Fibroblast of gingiva (primary cell): ENCODE data around the gene RNPEP.
"Not testable (repeated sequence)": the region's sequence is repeated elsewhere in the genome, so short reads cannot be mapped to it uniquely, and the experiment has no call there.

Experiments
- DNase-seq: peaks from one replicate; pipeline ENCODE4 v3.0.0-alpha.2; 2011; ENCODE audit warnings: low read depth

RNPEP gene

DNA sequence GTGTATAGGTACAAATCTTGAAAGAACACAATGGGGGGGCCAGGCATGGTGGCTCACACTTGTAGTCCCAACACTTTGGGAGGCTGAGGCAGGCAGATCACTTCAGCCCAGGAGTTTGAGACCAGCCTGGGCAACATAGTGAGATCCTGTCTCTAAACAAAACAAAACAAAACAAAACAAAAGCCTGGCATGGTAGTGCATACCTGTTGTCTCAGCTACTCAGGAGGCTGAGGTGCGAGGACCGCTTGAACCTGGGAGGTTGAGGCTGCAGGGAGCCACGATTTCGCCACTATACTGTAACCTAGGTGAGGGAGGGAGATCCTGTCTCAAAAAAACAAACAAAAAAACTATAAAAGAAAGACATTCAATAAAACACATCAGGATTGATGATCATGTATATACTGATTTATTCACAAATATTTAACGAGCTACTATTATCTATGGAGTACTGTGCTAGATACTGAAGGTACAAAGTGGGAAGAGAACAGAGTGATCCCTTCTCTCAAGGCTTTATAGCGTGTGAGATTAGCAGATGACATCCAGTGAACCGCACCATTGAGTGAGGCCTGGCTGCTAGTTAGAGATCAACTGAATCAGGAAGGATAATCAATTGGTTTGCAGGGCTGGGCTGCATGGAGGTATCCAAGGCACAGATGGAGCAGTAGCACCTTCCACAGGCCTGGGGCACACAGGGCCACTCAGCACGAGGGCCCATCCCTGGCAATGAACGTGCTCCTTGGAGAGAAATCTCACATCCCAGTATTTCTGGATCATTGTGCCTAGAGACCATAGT lies 54.3 kb downstream of the RNPEP start:
- no peak for DNase-seq

DNA sequence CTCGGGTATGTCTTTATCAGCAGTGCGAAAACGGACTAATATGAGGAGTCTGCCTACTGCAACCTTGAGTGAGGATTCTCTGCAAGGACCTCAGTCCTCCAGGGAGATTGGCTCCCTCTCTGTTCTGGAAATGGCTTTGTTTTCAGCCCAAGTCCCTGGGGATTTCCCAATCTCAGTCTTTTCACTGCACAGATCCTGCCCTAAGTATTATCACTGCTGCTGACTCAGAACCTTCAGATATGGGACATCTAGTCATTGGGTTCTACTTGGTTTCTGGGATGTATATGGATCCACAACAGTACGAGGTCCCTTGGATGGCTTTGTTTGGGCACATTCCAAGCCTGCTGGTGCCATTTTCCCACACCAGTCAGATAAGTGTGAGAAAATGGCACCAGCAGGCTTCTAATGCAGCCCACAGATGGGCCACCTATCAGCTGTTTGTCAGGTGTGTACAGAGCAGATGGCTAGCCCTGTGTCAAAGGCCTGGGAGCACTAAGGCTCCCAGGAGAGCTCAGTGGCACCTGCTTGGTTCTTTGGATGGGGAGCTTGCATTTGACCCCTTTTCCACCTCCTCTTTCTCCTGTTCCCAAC lies 55.4 kb downstream of the RNPEP start:
- DNase-seq = no peak

DNA sequence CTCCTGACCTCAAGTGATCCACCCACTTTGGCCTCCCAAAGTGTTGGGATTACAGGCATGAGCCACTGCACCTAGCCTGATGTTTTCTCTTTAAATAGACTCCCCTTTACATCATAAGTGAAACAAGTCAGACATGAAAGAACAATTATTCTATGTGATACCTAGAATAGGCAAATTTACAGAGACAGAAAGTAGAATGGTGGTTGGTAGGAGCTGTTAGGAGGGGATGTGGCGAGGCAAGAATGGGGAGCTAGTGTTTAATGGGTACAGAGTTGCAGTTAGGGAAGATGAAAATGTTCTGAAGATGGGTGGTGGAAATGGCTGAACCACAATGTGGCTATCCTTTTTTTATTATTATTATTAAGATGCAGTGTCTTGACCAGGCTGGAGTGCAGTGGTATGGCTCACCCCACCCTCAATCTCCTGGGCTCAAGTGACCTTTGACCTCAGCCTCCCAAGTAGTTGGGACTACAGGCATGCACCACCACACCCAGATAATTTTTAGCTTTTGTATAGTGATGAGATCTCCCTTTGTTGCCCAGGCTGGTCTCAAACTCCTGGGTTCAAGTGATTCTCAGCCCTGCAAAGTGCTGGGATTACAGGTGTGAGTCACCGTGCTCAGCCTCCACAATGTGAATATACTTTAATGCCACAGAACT lies 56.4 kb downstream of the RNPEP start:
- DNase-seq = no peak

DNA sequence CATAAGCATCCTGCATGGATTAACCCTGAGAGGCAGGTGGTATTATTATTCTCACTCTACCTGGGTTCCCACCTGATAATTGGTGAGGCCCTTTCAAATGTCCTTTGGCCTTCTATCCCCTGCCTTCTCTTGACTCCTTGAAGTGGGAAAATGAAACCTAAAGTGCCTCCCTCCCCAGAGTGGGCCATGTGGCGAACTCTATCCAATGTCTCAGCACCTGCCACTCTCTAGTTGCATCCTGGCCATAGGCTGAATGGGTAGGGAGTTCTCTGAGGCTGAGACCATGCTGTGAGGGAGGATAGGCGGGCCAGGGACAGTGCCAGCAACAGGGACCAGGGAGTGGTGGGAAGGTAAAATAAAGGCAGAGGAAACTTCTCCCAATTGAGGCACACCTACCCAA lies 63.3 kb downstream of the RNPEP start:
- DNase-seq = no peak

DNA sequence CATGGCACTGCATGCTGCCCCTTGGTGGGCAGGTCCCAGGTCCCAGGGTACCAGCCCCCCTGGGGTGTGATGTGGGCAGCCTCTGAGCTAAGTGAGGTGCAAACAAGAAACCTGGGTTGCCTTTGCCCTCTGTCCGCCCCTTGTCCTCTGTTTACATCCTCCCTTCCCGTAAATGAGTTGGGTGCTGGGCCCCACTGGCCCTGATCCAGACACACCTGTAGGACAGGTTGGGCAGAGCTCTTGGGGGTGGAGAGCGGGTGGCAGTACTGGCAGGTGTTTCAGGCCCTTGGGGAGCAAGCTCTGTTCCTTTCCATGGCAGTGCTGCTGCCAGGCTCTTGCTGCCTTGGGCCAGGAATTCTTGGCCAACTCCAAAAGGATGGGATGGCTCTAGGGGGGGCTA lies 63.8 kb downstream of the RNPEP start:
- DNase-seq = no peak

DNA sequence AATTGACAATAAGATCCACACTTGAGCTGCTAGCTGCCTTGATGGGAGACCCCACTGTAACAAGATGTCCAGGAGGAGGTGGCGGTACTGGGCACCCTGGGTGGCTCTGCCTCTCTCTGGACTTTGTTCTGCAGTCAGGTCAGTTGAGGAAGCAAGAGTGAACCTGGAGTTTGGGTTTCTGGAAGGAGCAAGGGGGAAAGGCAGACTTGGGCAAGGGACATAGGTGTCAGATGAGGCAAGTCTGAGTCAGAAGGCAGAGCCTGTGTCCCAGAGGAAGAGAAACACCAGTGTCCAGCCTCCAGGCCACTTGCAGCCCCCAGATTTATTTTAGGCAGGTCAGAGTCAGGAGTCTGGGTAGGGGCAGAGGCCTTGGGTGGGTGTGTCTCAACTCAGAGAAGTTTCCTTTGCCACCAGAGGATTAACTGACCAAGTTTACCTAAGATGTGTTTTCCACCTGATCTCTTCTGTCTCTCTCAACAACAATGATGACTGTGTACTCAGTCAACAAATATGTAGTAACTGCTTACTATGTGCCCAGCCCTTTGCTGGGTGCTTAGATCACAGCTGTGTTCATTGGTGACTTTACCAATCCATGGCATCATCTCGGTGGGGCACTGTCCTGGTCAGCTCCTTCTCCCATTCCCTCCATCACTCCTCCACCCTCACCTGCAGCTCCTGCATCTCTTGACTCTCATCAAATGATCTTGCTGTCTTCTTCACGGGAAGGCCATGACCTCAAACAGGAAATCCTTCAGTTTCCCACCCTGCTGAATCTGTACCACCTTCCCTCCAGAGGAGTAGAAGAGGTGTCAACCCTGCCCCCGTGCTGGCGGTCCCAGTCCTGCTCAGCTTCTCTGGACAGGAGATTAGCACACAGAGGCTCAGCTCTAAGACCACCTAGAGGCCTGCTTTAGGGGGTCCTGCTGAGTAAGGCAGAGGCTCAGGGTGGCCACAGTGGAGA lies 64.6 kb downstream of the RNPEP start:
- DNase-seq = no peak

DNA sequence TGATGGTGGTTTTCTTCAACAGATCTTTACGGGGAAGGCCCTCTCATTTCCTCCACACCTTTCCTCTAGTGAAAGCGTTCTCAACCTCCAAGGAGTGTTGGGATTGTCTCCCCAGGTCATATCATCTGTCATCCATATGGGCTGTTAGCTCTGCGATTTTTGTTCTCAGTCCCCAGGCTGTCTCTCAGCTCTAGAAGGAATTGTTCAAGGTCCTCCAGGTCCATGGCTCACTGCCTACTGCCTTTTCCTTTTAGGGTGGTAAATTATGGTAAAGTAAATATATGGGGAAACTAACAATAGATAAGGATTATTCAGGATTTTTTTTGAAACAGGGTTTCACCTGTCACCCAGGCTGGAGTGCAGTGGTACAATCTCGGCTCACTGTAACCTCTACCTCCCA lies 65.5 kb downstream of the RNPEP start:
- DNase-seq = no peak

DNA sequence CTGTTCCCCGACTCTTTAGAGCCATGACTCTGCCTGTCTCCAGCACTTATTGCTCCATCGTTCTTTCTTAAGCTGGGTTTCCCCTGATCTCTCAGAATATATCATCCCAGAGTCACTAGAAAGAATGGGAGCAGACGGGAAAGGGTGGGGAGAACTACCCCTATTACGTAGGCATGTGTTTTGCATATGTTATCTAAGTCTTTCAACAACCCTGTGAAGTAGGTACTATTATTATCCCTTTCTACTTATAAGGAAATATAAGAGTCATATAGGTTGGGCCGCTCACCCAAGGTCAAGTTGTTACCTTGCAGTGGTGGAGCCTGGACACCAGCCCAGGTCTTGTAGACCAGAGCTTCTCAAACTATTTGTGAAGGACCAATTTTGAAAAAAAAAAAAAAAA lies 66.7 kb downstream of the RNPEP start:
- DNase-seq = no peak

DNA sequence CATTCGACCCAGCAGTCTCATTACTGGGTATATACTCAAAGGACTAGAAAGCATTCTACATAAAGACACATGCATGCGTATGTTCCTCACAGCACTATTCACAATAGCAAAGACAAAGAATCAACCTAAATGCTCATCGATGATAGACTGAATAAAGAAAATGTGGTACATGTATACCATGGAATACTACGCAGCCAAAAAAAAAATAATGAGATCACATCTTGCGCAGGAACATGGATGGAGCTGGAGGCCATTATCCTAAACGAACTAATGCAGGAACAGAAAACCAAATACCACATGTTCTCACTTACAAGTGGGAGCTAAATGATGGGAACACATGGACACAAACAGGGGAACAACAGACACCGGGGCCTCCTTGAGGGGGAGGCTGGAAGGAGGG lies 71.6 kb downstream of the RNPEP start:
- no peak for DNase-seq

DNA sequence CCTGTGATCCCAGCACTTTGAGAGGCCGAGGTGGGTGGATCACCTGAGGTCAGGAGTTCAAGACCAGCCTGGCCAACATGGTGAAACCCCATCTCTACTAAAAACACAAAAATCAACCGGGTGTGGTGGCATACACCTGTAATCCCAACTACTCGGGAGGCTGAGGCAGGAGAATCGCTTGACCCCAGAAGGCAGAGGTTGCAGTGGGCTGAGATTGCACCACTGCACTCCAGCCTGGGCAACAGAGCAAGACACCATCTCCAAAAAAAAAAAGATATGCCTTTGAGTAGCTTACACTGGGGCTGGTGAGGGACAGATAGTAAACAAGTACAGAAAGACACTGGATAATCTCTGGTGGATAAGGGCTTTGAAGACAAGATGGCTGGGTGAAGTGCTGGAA lies 72.2 kb downstream of the RNPEP start:
- not testable (repeated sequence) for DNase-seq
